Inflammatory macrophage (primary cell): ENCODE data around the gene GAREM1.
A peak's percentile ranks its signal among the peaks of the same experiment; 100 is the strongest.
"Not testable (repeated sequence)": the region's sequence is repeated elsewhere in the genome, so short reads cannot be mapped to it uniquely, and the experiment has no call there.

Experiments
- DNase-seq, 2 donors: peaks; one replicate each; pipeline ENCODE4 v3.0.0-alpha.2; 2020 to 2022

The GAREM1 gene

DNA sequence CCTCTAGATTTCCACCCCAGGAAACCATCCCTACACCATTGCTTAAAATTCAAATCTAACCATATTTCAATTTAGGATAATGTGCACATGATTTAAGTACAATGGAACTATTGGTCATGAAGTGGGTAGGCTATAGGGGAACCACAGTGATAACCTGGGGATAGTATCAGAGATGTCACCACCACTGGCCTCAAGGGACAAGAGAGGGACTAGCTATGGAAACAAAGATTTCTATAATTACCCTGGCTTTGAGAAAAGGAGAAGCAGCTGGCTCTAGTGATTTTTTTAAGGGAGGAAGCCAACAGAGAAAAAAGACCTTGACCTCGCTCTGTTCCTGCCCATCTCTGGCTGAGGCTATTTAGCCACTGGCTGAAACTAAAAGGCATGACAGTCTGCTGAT, 148.9 kb downstream of the GAREM1 start:
- DNase-seq, result no peak

DNA sequence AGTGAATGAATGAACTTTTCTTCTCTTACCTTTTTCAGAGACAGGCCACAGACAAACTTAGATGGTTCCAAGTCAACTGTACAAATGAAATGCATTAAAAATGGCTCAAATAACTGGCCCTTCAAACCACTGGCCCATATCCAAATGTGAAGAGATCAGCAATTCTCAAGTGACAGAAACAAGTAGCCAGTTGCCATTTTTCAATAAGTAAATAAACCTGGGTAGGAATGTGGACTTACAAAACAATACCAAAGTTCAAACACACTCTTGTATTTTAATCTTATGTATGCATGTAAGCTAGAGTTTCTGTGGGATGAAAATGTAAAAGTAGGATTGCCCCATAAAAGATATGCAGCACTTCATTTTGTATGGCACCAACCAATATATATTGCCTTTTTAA, 151.6 kb downstream of the GAREM1 start:
- DNase-seq, result no peak

DNA sequence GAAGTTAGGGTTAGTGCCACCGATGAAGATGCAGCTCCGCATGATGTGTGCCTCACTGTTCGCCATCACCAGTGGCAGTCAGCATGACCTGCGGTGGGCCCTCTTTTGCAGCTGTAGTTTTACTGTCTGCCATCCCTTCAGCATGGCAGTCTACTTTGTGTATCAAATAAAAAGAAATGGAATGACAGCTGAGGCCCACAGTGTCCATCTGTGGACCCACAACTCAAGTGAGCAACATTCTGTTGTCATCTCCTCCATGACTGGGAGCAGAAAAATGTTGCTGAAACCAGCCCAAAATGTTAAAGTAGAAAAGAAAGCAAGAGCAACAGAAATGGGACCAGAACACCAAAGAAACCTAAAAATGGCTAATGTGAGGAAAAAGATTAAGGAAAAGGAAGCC, 152.1 kb downstream of the GAREM1 start:
- no peak for DNase-seq

DNA sequence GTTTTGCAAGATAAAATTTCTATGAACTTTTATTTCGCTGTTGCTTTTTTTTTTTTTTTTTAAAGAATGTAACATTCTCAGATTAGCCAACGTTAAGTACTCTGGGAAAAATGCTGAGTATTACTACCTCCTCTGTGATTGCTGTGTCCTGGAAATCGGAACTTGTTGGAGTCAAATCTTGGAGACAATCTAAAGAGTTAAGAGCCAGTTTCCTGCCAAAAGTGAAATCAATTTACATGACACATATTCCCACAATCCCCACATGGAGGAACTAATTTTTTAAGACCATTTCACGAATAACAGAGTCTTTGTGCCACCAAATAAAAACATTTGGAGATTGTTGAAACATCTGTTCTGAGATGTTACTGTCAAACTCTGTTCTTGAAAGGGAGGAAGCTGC, 153.0 kb downstream of the GAREM1 start:
- no peak for DNase-seq

DNA sequence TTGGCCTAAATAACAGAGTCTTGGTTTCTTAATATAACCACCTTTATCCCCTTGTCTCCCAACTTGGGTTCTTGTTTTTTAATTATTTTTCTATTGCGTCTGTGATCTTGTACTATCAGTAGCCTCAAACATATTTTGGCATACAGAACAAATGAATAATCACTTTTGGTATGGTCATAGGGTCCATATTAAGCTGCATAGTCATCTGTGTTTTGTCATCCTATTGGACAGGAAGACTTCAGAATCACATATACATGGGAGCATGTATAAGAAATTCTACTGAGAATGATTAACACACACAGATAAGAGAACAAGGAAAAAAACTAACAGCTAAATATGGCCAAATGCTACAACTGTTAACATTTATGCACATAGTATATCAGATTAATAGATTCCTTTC, 154.8 kb downstream of the GAREM1 start:
- DNase-seq, result no peak

DNA sequence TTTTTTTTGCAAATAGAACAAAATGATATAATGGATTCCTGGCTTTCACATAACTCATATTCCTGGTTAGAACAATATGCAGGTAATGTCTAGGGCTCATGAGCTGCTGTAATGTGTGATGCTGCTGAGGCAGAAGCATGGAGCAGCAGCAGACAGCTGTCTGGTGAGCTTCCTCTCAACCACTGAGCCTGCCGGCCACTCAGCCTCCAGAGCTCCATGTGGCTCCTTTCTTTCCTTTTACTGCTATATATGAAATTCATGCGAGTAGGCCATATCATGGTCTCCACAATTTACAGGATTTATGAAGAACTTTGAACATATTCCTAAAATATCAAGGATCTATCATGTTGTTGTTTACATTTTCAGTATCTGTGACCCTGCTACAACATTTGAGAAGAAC, 159.9 kb downstream of the GAREM1 start:
- no peak for DNase-seq

DNA sequence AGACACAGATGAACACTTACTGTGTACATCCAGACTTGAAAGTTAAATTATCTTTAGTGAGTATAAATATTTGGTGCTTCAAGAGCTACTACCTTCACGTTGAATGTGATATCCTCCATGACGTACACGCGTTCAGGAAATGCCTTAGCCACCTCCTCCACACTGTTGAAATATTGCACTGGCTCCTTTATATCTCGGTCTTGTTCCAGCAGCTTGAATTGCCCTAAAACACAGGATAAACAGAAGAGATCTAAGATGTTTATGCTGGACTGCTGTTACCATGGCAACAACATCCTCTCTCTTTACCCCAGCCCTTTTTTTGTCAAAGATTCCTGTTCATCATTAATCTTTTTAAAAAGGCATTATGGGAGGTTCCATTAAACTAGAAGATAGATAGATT, 160.6 kb downstream of the GAREM1 start:
- DNase-seq, result no peak

DNA sequence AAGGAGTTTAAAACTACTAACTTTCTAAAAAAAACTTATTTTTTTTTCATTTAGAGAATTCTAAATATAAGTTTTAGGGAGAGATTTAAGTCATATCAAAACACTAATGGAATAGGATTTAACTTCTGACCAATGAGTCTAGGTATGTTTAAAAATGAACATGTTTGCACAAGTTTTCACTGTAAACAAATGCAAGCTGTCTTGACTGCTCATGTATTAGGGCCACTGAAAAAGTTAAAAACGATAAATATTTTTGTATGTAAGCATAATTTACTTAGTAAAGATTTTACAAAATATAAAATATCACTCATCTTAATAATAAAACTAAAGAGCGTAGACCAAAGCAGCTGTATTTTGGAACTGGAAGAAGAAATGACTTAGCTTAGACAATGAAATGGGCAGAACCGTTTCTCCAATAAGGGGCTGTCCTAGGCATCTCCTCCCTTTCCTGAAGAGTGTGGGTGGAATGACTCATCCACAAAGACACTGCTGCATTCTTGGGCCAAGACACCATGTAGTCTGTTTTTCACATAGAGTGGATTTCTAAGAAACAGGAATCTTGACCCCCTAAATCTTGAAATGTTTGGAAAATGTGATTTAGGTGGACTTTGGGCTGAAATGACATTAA, 162.1 kb downstream of the GAREM1 start:
- peak in 1 of 2 donors; percentile 8 for DNase-seq

DNA sequence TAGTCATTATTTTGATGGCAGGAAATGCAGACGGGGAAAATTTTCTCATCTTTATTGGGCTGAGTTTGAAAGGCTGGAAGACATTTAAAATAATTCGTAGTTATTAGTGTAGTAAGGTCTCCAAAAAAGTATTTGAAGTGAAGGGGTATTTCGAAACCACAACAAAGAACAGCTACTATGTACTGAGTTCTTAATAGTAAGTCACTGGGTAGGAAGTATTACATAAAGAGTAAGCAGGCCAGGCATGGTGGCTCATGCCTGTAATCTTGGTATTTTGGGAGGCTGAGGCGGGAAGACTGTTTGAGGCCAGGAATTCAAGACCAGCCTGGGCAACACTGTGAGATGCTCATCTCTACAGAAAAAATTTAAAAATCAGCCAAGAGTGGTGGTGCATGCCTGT, 167.3 kb downstream of the GAREM1 start:
- DNase-seq, result no peak

DNA sequence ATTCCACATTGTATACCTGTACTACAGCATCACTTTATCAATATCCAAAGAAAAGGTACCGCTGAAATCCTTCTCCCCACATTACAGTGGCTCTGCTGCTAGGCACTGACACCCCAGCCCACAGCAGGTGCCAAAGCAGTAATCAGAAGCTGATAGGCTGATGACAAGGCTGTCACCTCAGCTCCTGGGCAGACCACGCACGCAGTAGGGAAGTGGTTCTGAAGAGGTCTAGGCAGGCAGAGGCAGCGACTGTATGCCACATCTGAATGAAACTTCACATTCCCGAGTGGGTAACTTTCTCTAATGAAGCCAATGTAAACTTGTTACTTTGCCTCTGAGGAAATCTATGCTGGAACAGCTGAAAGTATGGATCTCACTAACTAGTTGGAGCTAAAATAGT, 167.9 kb downstream of the GAREM1 start:
- DNase-seq, result no peak

DNA sequence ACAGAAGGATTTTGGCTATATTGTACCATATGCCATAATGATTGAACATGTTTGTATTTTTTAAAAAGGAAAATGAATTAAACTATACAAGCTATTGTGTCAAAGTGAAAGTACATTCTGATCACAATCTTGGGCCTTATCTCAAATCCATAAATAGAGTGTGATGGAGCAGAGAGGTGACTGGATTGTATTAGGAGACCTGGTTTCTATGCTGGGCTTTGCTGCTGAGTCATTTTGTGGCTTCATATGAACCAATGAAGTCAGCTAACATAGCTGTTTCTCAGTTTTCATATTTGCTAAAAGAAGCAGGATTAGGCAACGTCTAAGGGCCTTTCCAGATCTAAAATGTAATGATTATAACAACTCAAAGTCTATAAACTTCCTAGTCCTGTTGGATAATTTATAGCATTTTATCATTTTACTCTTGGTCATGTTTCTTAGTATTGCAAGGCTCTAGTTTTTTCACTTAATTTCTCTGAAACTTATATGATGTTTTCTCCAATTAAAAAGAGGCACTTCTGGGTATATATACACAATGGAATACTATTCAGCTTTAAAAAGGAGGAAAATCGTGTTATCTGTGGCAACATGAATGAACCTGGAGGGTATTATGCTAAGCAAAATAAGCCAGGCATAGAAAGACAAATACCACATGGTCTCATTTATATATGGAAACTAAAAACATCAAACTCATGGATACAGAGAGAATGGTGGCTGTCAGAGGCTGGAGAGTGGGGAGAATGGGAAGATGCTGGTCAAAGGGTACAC, 168.5 kb downstream of the GAREM1 start:
- no peak for DNase-seq

DNA sequence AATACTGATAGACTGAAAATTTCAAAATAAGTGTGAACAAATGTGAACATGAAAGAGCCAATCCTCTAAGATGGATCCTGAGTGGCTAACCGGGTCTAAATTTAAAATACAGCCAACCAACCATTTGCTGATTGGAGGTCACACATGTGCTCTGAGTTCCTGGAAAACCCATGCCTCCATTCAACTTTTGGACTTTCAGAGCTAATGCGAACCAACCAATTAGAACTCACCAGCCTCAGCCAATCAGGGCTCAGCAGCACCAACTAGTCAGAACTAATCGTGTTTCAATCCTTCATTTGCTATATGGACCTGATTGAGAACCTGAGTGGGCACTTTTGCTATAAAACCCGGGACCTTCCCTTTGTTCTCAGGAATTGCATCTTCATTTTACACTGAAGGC, 169.3 kb downstream of the GAREM1 start:
- DNase-seq, result no peak

DNA sequence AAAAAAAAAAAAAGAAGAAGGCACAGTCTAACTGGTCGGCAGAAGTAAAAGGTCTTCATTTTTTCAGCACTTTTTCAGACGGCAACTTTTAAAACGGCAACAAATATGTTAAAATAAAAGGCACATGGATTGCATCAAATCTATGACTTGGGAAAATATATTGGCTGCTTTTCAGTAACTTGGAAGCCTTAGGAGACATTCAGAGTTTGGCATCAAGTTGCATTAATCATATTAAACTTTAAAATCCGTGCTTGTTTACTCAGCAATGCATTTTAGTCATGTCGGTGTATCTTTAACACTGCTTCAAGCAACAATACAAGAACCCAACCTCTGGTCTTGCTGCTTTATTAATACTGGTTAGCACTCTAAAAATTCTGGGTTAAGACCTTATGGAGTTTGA, 169.8 kb downstream of the GAREM1 start:
- DNase-seq, result no peak

DNA sequence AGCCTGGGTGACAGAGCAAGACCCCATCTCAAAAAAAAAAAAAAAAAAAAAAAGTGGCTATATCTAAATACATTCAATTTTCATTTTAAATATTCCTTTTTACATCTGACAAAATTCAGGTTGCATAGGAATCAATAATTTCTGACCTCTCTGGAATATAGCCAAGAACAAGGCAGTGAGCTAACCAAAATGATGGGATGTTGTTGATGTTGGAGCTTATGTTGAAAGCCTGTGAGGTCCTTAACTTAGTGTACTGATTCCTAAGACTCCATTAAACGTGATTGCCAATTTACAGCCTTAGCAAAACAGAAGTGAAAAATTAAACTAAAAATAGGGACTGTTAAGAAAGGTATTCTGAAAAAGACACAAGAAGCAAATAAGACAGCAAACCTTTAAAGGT, 171.2 kb downstream of the GAREM1 start:
- DNase-seq, result no peak

DNA sequence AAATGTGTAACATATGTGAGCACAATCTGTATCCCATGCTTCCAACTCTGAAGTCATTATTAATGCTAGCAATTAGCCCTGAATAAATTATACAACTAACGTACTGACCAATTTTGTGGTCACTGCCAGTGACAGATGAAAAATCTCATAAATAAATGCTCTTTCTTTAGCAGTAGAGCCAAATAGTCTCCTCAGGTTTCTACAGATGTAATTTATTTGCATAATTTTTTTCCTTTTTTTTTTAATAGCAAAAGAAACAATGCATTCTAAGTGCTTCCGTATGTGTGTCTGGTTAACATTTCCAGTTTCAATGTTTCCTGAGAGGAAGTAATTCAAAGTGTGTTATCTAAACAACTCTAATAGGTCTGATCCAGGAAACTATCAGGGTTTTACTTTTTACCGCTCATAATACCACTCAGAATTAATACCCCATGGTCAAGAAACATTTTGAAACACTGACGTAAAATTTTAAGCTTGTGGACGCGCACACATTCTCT, 172.5 kb downstream of the GAREM1 start:
- DNase-seq, result no peak

DNA sequence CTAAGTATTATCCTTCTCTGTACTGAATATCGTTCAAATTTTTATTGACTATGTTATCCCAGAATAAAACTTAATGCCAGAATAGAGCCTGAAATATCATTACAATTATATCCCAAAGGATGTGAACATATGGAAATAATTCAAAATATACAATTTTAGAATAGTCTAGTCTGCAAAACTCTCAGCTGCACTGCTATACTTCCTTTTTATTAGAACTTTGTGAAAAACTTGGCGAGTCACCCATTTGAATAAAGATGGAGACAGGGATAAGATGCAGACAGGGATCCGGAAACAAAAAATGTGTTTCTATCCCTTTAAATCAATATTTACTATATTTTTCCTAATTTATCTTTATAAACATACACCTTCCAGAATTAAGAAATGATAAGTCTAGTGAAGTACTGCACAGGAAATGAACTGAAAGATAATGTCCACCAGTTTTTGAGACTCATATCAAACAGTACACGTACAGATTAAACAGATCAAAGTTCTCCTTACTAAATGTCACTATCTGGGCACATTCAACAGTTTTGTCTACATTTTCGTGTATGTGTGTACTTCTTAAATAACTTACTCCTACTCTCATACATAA, 173.0 kb downstream of the GAREM1 start:
- DNase-seq, result no peak

DNA sequence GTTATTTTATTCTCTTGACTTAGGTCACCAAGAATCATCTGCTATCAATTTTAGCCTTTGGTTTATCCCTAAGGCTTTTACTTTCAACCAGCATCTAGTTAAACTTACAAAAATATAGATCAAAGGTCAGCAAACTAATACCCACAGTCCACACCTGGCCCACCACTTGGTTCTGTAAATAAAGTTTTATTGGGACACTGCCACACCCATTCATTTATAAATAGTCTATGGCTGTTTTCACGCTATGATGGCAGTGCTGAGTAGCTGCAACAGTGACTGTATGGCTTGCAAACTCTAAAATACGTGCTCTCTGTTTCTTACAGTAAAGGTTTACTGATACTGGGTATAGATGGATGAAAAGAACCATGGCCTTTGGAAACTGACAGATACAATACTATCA, 173.8 kb downstream of the GAREM1 start:
- DNase-seq, result no peak

DNA sequence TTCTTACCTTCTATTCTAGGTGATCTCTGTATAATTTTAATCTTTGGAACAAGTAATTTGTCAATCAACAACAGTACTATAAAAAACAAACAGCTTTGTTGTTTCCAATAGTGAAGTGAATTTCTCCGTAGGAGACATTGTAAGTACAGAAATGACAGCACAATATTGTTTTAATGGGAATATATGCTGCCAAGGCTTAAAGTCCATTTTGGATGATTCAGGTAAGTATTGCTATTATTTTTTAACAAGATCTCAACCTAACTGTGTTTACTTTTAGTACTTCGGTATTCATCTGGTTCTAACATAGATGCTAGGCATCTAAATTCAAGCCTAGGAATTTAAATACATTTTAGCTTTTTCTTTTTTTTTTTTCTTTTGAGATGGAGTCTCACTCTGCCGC, 175.1 kb downstream of the GAREM1 start:
- DNase-seq, result no peak

DNA sequence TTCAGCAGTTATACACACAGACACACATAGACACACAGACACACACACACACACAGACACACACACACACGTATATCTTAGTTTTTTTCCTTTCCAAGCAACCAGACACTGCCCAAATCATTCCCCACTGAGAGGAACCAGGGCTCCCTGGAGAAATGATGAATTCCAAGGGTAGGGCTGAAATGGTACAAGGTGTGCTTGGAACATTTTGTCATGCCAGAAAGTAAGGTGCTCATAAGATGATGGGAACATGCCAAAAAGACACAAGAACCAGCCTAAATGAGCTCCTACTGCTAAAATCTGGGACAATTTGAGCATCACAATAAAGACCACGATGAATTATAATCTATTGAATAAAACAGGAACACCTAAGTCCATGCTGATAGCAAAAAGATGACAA, 177.6 kb downstream of the GAREM1 start:
- DNase-seq, result no peak

DNA sequence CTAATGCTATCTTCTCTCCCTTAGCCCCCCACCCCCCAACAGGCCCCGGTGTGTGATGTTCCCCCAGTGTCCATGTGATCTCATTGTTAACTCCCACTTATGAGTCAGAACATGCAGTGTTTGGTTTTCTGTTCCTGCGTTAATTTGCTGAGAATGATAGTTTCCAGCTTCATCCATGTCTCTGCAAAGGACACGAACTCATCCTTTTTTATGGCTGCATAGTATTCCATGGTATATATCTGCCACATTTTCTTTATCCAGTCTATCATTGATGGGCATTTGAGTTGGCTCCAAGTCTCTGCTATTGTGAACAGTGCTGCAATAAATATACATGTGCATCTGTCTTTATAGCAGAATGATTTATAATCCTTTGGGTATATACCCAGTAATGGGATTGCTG, 179.1 kb downstream of the GAREM1 start:
- DNase-seq, result not testable (repeated sequence)

DNA sequence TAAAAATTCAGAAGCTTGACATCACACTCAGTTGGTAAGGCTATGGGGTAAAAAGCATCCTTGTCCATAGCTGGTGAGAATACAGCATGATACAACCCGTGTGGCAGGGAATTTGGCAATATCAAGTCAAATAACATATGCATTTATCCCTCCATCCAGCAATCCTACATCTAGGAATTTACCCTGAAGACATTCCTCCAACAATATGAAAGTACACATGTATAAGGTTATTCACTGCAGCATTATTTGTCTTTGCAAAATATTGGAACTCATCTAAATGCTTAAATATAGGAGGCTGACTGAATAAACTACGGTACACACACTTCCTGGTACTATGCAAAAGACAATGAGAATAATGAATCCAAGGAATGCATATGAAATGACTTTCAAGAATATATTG, 179.9 kb downstream of the GAREM1 start:
- no peak for DNase-seq

DNA sequence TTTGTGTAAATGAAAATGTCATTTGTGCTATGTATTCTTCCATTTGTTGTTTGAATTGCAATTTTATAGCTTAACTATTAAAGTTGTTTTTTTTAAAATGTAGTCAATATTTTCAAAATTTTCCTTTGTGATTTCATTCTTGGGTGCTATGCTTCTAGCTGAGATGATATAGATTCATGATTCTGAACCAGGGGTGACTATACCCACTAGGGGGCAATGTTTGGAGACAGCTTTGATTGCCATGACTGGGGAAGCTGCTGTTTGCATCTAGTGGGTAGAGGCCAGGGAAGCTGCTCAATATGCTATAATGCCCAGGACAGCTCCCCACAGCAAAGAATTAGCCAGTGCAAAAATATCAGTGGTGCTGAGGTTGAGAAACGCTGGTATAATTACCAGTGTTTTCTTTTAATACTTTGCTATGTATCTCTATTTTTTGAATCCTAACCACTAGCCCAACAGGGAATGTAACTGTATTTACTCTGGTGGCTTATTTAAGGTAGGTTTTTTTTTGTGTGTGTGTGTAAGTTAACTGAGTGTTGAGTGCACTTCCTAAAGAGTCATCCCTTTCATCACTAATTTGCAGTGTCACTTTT, 181.1 kb downstream of the GAREM1 start:
- peak; percentile 62 to 70 for DNase-seq

DNA sequence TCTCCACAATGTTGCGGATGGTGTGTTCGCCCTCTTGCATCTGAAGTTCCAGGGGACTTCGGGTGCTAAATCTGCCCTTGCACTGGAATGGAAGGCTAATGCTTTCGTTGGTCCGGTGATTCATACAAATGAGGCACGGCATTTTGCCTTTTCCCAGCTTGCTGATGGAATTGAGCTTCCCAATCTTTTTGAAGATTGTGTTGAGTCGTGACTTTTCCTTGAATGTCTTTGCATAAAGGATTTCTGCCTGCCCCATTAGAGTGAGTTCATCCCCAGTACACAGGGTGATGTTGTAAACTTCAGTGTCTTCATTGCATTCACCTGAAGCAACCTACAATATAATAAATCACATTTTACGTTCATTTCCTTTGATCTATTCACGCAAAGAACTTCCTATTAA, 182.8 kb downstream of the GAREM1 start:
- no peak for DNase-seq

DNA sequence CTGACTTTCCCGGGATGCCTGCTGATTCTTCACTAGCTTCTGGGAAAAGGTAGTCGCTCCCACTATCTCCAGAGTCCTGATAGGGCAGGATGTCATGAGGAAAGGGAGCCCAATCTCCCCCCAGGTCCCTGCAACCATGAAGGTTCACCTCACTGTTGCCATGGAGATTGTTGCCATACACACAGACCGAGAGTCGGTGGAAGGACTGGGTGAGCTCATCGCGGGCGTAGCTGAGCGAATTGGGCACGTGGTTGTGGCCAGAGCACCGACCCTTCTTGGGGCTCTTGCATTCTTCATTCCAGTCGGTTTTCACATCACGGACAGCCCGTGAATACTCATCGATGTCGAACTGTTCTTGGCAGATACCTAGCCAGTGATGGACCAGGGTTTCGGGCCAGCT, 183.4 kb downstream of the GAREM1 start:
- DNase-seq, result no peak
